GM12873 (cell line): ENCODE data around the gene CCR6.

Experiments used
- CTCF ChIP-seq: IDR thresholded peaks from 2 replicates; pipeline ENCODE4 v1.5.1; 2012; ENCODE audit warnings: low read depth, mild to moderate bottlenecking, moderate library complexity, low read length, control low read depth; ENCODE audit not compliant: insufficient read depth; ENCODE audit errors: missing control alignments

CCR6 gene

GRCh38 chr6:167157414-167157813 lies 34.5 kb downstream of the CCR6 start:
- no peak for TF ChIP-seq CTCF

- TF ChIP-seq CTCF = no peak
Observed at GRCh38 chr6:167157863-167158262, 35.0 kb downstream of the CCR6 start, which contains the start of gene GPR31. Gene GPR31, minus strand, starts transcription at chr6:167157980. Its CDS starts 149 bp downstream, at chr6:167157831.

GRCh38 chr6:167161851-167162467 lies 39.1 kb downstream of the CCR6 start:
- no peak for TF ChIP-seq CTCF

GRCh38 chr6:167162591-167162990 lies 39.7 kb downstream of the CCR6 start:
- no peak for TF ChIP-seq CTCF

- TF ChIP-seq CTCF = no peak
Observed at GRCh38 chr6:167163476-167164011, 40.6 kb downstream of the CCR6 start.

- no peak for TF ChIP-seq CTCF
Observed at GRCh38 chr6:167164261-167164660, 41.4 kb downstream of the CCR6 start.

GRCh38 chr6:167165858-167166471 lies 43.1 kb downstream of the CCR6 start:
- TF ChIP-seq CTCF = no peak
